ENCODE measurements around the gene LYSMD1.

LYSMD1 gene

GRCh38 chr1:151175041-151175741, 9.5 kb upstream of the LYSMD1 start:
- in situ Hi-C loops (cut with HindIII; ENCODE audit: low sequenced_read_pairs): no loop called here
- no peak overlapping the region for H3K4me3 ChIP-seq (ENCODE audit: low read depth, low read length)
- no peak for DNase-seq (ENCODE audit: low read depth)
- TF ChIP-seq CTCF (IDR thresholded peaks at IDR 0.05; ENCODE audit: low read depth, low read length, missing control alignments): no peak

- in situ Hi-C loops (cut with HindIII; ENCODE audit: low sequenced_read_pairs): no loop called here
- no peak for TF ChIP-seq CTCF (IDR thresholded peaks at IDR 0.05; ENCODE audit: low read depth, low read length, missing control alignments)
- DNase-seq (ENCODE audit: low read depth): no peak
- H3K4me3 ChIP-seq (ENCODE audit: low read depth, low read length): no peak overlapping the region
Measured at GRCh38 chr1:151171190-151171589, 5.5 kb upstream of the LYSMD1 start.

- no peak for TF ChIP-seq CTCF (IDR thresholded peaks at IDR 0.05; ENCODE audit: low read depth, low read length, missing control alignments)
- H3K4me3 ChIP-seq (ENCODE audit: low read depth, low read length): peak overlapping the region; percentile 85
- no peak for DNase-seq (ENCODE audit: low read depth)
- in situ Hi-C loops (cut with HindIII; ENCODE audit: low sequenced_read_pairs): no loop called here
Measured at GRCh38 chr1:151167116-151167515, 1.4 kb upstream of the LYSMD1 start.

DNA sequence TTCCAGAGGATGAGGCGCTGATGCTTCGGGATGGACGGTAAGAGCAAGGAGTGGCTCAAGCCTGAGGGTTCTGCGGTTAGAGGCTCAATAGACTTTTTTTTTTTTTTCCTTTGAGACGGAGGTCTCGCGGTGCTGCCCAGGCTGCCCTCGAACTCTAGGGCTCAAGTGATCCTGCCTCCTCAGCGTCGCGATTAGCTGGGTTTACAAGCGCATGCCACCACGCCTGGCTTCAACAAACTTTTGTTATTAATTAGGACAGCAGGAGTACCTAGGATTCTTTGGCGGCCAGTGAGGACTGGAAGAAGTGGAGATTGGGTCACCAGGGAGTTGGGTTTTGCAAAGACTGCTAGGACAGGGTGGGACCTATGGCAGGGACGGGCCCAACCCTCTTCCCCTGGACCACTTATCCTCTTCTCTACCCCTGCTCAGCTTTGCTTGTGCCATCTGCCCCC, 829 bp upstream of the LYSMD1 start:
- in situ Hi-C loops (cut with HindIII; ENCODE audit: low sequenced_read_pairs): no loop called here
- no peak for TF ChIP-seq CTCF (IDR thresholded peaks at IDR 0.05; ENCODE audit: low read depth, low read length, missing control alignments)
- H3K4me3 ChIP-seq (ENCODE audit: low read depth, low read length): peak overlapping the region; percentile 85
- DNase-seq (ENCODE audit: low read depth): no peak

DNA sequence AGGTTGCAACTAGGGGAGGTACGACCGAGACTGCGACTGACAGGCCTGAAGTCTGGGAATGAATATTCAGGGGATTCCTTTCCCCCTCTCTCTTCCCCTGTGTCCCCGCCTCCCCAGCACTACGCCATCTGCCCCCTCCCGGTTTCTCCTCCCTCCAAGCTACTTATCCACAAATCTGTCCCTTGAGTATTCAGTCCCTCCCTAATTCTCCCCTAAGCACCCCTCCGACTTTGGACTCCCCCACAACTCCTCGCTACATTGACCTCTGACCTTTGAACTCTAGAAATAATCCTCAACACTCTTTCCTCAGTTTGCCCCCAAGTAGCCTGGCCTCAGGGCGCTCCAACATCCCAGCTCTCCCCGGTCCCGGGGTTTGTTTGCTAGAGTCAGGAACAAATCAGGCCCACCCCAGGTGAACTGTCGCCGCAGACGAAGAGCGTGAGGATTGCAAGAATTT, 393 bp downstream of the LYSMD1 start:
- DNase-seq (ENCODE audit: low read depth): no peak
- in situ Hi-C loops (cut with HindIII; ENCODE audit: low sequenced_read_pairs): no loop called here
- TF ChIP-seq CTCF (IDR thresholded peaks at IDR 0.05; ENCODE audit: low read depth, low read length, missing control alignments): no peak
- H3K4me3 ChIP-seq (ENCODE audit: low read depth, low read length): peak overlapping the region; percentile 85

GRCh38 chr1:151164732-151165280, 896 bp downstream of the LYSMD1 start:
- H3K4me3 ChIP-seq (ENCODE audit: low read depth, low read length): peak overlapping the region; percentile 85
- no peak for TF ChIP-seq CTCF (IDR thresholded peaks at IDR 0.05; ENCODE audit: low read depth, low read length, missing control alignments)
- in situ Hi-C loops (cut with HindIII; ENCODE audit: low sequenced_read_pairs): no loop called here
- no peak for DNase-seq (ENCODE audit: low read depth)

Measured in astrocyte of the cerebellum (primary cell).